DMS 273 (cell line): ENCODE results near the gene ANO9.

ENCODE experiments used
- DNase-seq: peaks from one replicate; lab custom pipeline; 2025; ENCODE audit not compliant: unreplicated experiment; lab: John Stamatoyannopoulos, UW

ANO9 gene

DNA sequence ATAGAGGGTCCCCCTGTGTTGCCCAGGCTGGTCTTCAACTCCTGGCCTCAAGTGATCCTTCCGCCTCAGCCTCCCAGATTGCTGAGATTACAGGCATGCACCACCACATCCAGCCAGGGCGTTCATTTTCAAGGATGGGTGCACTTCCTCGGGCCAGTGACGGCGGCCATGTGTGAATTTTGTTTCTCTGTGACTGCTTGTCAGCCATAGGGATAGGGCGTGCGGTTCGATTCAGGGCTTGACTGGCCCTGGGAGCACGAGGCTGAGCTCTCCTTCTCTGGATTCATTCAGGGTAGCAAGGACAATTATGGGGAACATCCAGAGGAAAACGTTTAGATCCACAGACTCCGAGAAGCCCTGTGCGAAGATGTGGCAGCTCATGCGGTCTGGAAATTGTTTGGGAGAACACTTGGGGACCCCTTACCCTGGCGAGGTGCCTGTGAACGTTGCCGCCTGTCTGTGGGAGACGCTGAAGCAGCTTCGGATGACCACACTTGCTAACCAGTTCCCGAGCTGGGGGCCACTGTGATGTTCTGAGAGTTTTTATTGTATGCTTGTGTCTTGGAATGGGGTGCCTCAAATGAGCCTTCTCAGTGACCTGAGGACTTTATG lies 11.2 kb upstream of the ANO9 start:
- DNase-seq = no peak

DNA sequence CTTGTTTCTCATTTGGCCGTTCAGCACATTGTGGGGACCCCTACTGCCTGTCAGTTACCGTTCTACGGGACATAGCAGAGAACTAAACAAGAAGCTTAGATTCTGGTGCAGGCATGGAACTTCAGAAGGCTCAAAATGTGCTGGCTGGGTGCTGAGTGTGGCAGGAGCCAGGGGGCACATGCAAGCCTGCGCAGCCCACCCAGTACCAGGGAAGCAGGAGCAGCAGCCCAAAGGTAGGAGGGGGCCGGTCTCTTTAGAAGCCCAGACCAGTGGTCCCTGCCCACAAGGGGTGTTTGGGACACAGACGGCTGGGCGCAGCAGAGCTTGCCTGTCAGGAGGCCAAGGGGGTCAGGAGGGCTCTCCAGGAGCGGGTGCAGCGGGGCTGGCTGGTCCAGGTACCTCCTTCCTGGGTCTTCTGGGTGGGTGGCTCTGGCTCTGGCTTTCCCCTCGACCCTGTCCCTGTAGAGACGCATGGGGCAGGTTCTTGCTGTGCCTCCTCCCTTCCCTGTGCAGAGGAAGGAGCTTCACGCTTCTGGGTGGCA lies 10.5 kb upstream of the ANO9 start:
- DNase-seq = no peak

DNA sequence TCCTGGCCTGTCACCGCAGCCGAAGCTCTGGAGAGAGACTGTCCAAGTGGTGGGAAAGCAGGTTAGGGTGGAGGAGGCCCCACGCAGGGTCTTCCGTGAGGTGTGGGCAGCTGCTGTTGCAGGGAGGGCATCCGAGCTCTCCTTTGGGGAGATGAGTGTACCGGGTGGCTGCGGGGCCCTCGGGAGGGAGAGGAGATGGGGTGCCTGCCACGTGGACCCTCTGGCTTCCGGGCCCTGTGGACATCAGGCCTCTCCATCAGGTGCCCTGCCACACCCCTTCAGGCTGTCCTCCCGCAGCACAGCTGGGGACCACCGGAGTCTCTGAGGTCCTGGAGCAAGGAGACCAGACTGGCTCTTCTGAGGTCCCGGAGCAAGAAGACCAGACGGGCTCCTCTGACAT lies 9.9 kb upstream of the ANO9 start:
- DNase-seq = no peak

DNA sequence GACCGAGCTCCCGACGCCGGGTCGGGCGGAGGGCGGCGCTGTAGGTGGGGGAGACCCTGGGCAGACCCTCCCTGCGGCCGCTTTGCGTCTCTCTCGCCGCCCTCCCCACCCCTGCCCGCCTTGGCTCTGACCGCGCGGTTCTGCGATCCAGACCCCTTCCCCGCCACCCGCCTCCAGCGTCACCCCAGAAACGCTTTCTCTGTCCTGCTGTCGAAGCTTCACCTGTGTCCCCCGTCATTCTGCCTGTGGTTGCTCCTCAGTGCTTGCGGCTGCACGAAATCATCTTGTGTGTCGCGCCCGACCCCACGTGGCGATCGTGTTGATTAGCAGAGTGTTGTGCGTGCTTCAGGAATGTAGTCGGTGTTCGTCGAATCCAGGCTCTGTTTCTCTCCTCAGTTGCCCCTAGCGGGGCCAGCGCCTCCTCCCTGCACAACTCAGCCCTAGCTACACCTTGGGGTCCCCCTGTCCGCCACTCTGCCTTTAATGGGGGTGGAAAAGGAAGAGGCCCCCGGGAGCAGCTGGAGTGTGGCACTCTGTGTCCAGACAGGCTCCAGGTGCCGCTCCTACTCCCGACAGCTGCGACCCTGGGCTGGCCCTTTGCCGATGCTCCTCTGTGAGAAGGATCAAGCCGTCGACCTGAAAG lies 9.1 kb upstream of the ANO9 start:
- peak; percentile 78 for DNase-seq

DNA sequence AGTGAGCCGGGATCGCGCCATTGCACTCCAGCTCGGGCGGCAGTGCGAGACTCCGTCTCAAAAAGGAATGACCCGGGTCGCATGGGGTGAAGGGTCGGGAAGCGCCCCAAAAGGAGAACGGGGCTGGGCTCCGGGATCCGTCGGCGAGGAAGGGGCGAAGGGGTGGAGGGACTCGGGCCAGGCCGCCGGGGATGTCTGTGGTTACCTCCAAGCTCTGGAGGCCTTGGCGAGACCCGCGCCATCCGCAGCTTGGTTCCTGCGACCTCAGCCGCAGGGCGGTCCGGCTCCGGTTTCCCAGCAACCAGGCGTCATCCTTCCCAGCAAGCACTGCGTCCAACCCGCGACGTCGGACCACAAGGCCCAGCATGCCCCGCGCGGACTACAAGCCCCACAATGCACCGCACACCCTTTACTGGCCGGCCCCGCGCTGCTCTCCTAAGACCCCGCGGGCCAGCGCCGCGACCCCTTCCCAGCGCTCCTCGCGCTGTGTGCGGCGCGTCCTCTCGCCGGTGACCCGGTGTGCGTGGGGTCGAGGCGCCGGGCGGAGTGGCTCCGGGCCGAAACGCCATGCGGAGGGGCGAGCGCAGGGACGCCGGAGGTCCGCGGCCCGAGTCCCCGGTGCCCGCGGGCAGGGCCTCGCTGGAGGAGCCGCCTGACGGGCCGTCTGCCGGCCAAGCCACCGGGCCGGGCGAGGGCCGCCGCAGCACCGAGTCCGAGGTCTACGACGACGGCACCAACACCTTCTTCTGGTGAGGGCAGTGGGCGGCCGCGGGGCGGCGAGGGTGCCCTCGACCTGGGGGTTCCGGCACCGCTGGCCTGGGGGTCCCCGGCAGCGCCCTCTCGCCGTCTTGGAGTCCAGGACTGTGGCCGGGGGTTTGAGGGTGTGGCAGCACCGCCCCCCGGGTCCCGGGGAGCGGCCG lies 8.3 kb upstream of the ANO9 start, which contains the start of gene PTDSS2:
PTDSS2 (plus strand) TSS at position 391 of the 920 bp plus-strand sequence; CDS start at position 568, 177 bp downstream.
- DNase-seq = peak; percentile 96

DNA sequence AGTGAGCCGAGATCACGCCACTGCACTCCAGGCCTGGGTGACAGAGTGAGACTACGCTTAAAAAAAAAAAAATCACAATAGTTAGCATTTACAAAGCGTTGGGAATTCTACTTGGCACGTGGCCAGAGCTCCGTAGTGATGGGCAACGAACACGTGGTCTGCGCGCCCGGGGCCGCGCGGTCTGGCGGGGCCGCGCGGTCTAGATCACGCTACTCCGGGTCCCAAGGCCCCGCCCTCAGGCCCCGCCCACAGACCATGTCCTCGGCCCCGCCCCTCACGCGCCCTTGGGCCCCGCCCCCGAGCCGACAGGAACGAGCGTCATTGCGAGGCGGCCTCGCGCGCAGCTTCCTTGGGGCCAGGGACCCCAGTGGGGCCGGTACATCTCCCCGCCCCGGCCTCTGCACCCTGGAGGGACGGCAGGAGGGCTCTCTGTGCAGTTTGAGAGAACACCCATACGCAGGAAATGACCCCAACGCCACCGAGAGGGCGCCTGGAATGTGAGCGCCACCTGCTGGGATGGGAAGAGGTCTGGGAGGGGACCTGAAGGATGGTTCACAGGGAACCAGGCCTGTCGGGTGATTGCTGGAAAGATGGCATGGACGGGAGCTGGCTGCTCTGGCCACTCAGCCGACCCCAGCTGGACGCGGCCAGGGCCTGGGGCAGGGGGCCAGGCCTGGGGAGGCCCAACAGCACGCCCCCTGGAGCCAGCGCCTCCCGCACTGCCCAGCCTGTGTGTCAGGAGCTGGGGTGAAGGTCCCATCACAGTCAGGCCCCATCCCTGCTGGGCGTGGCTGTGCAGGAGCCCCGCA lies 6.3 kb upstream of the ANO9 start:
- peak; percentile 94 for DNase-seq

DNA sequence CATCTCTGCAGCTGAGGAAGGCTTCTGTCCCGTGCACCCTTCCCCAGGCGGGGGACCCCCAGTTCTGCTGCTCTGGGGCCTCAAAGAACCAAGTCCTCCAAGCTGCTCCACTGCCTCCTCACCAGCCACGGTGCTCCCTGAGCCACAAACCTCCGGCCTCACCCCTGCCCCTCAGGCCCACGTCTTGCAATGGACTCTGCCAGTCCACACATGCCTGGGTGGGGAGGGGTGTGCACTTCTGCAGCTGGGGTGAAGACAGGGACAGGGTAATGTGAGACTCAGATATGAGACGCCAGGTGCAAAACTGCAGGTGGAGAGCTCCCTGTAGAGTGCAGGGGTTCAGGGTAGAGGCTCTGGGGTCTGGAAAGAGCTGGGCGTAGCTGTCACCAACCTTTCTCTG lies 5.1 kb upstream of the ANO9 start:
- DNase-seq = no peak

DNA sequence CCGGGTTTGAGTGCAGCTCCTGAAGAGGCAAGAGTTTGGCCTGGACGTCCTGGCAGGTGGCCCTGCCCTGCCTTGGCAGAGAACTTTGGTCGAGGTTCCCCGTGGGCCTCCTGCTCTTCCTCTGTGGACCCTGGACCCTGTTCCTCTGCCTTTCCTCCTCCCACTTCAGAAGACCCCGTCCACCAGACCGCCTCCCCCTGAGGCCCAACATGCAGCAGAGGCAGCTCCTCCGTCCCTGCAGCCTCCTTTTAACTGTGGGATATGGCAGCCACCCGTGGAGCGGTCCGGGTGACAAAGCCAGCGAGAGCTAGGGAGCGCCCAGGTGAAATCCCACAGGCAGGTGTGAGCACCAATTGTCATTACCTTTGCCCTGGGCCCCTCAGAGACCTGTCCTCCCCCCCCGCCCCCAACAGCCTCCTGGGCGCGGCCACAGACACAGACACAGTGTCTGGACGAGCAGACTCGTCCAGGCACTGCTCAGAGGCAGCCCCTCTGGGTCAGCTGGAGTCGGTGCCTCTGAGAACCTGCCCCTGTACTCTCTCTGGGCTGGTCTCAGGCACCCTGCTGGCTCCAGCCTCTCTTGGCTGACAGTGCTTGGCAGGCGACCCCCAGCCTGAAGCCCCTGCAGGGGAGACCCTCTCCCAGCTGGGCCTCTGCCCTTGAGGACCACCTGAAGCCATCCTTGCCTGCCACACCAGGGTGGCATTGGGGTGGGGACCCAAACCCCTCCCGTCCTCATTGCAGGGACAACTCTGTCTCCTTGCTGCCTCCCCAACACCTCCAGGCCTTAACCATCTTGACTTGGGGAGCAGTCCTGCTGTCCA lies 4.2 kb upstream of the ANO9 start:
- DNase-seq = no peak

DNA sequence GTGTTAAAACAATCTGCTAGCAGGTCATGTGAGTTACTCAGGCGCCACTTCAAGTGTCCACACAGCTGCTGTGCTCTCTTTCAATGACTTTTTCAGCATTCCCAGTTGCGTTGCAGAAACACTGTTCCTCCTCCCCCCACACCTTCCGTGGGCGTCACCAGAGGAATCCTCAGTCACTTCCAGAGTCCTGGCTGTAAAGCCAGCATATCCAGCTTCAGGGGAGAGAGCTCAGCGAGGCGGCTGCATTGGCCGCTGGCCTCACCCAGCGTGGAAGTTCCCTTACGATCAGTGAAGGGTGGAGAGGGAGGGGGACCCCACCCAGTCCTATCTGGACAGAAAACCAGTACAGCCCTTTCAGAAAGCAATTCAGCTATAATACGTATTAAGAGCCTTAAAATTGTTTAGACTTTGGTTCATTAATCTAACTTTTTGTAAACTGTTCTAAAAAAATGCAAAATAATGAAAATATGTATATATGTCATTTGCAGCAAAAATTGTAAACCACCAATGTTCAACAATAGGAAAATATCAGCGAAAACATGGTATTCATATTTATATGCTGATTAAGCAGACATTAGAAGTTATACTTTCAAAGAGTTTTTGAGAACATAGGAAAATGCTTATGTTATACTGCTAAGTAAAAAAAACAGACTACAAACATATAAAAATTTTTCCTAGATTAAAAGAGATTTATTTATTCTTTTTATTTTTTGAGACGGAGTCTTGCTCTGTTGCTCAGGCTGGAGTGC lies 2.8 kb upstream of the ANO9 start:
- peak; percentile 44 for DNase-seq

DNA sequence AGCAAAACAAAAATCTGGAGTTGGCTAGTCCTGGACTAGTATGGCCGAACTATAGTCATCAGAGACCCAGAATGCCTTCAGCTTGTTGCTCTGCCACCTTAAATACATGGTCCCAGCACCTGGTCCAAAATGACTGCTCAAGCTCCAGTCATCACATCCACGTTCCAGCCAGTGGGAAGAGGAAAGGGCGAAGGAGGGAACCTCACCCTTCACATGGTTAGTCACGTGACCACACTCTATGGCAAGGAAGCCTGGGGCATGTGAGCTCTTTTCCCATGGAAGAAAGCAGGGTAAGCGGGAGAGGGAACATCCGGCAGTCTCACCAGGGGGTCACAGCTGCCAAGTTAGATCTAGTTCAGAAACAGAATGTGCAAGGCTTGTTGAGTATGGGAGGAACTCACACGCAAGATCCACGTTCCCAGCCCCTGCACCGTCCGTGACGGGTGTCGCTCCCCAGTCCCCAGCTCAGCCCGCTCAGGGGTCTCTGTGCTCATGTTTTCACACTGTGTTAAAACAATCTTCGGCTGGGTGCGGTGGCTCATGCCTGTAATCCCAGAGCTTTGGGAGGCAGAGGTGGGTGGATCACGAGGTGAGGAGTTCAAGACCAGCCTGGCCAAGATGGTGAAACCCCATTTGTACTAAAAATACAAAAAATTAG lies 1.9 kb upstream of the ANO9 start:
- peak; percentile 77 for DNase-seq

DNA sequence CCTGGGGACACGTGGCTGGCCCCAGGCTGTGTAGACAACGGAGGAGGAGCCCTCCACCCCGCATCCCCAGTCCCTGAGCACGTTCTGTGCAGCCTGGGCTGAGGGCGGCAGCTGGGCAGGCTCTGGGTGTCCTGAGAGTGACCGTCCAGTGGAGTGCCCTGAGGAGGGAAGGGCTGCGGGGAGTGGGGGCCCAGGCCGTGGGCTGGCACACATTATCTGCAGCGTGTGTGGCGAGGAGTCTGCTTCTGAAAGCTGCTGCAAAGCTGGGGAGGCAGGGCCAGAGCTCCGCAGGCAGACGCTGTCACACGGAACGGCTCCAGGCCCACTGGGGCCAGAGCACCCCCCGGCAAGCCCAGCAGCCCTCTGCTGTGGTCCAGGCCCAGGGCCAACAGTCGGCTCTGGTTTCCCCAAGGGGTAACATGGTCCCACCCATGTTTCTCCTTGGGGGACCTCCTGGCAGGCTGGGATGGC lies 835 bp upstream of the ANO9 start:
- DNase-seq = no peak

DNA sequence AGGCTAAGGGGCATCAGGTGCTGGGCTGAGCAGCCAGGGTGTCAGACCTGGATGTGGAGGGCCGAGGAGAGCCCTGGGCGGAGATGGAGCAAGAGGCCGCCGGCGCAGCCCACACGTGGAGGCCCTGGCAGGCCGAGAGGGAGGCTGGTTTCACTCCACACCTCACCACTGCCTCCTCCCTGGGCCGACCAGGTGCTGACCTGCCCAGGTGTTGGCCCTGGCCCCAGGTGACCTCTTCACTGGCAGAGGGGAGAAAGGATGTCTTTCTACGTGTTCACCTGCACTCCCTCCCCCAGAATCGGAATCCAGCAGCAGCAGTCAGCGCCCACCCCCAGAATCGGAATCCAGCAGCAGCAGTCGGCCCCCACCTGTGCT lies 781 bp downstream of the ANO9 start:
- DNase-seq = no peak

DNA sequence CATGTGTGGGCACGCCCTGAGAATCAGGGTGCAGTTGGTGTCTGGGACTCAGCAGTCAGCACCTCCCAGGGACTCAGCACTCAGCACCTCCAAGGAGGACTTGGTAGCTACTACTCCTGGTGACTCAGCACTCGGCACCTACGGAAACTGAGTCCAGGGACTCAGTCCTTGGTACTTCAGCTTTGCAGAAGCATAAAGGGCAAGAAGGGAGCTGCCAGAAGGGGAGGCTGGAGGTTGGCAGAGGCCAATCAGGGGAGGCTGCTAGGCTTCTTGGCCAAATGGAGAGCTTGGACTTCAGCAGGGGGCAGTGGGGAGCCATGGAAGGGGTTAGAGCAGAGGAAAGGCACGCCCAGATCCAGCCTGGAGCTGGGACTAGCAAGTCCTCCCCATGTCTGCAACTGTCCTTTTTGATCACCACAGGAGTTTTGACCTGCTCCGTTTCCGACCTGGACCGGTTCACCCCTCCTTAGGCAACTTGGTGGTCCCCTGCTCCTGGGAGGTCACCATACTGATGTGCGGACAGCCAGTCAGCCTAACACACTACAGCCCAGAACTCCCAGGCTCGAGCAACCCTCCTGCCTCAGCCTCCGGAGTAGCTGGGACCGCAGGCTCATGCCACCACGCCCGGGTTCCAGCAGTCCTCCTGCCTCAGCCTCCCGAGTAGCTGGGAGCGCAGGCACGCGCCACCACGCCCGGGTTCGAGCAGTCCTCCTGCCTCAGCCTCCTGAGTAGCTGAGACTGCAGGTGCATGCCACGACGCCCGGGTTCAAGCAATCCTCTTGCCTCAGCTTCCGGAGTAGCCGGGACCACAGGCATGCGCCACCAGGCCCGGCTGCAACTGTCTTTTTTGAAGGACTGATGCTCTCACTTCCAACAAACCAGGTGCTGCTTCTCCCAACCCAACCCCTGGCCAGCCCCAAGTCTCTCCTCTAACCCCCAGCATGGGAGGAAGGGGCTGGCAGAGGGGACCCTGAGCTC lies 1.5 kb downstream of the ANO9 start:
- peak; percentile 48 for DNase-seq

DNA sequence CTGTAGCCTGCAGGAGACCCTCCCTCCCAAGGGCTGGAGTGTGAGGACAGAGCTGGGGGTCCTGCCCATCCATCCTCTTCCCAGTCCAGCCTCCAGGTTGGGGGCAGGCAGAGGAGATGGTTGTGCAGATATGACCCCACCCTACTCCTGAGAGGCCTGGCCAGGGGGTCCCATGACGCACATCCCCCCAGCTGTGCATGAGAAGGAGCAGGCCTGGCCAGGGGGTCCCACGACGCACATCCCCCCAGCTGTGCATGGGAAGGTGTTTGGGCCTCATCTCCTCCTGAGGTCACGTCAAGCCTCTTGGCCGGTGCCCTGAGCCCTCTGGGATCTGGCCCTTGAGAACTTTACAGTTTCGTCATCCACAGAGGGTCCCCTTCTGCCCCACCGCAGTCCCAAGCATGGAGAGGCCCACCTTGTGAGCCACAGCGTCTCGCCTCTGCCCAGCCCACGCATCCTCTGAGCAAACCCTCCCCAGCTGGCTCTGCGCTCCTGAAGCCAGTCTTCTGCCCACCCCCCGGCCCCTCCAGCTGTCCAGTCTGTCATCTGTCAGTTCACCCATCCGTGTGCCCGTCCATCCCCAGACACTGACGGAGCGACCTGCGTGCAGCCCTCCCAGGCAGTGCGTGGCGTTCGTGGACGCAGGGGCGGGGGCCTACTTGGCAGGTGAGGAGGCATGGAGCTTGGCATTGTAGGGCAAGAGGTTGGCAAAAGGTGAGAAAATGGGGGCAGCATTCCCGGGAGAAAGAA lies 2.3 kb downstream of the ANO9 start:
- DNase-seq = no peak

DNA sequence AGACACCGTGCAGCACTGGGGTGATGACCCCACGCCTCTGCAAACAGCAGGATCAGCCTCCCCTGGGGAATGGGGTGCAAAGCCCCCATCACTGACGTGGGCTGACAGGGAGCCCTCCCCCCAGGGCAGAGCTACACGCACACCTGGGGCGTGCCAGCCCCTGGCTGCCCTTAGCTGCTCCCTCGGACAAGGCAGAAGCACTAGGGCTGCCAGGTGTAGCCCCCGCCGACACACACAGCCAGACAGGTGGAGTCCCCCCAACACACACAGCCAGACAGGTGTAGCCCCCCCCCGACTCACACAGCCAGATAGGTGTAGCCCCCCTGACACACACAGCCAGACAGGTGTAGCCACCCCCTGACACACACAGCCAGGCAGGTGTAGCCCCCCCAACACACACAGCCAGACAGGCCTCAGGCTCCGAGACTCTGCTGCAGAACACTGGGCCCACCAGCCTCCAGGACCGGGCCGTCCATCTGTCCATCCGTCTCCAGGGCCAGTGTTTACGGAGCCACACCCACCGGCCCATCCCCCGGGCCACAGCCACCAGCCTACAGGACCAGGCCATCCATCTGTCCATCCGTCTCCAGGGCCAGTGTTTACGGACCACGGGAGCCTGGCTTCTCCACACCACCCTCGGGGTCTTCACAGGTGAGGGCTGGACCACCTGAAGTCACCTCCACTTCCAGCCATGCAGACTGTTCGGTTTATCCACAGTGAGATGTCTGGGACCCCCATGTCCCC lies 3.5 kb downstream of the ANO9 start:
- DNase-seq = no peak

DNA sequence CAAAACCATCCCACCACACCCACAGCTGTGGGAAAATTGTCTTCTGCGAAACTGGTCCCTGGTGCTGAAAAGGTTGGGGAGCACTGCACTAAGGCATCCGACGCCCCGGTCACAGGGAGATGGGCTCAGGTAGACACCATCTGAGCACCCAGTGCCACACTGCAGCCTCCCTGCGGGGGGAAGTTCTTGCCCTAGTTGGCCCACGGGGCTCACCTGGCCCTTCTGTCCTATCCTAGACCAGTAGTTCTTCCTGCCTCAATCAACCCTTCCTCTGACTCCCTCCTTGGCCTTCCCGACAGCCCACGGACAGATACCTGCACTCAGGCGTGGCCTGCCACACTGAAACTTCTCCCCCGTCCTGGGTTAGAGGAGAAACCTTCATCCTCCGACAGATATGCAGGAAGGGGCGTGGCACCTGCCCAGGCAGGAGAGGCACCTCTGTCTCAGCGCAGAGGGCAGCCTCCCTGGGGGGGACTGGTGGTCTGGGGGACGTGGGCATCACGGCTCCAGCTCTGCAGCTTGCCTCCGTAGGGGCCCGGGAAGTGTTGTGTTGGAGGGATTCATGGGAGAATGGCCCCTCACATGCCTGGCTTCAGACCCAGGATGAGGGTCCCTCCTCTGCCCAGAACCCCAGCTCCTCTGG lies 4.5 kb downstream of the ANO9 start:
- no peak for DNase-seq
